HG03558 (cell line): ENCODE data around the gene PNLIPRP2.

Experiments used
- ATAC-seq: cut with Tn5 transposase; IDR thresholded peaks from one replicate; pipeline ENCODE4 v1.9.1; 2021; ENCODE audit warnings: moderate number of reproducible peaks; ENCODE audit not compliant: unreplicated experiment; ENCODE audit errors: extremely low read depth

PNLIPRP2 gene

GRCh38 chr10:116611153-116611545 lies 9.6 kb upstream of the PNLIPRP2 start:
- no peak for ATAC-seq

GRCh38 chr10:116612107-116612769 lies 8.5 kb upstream of the PNLIPRP2 start:
- no peak for ATAC-seq

- no peak for ATAC-seq
These were observed 7.3 kb upstream of the PNLIPRP2 start for GRCh38 chr10:116613471-116613870.

GRCh38 chr10:116614796-116615195 lies 6.0 kb upstream of the PNLIPRP2 start:
- ATAC-seq: no peak

GRCh38 chr10:116615199-116615776 lies 5.5 kb upstream of the PNLIPRP2 start:
- ATAC-seq: no peak

- no peak for ATAC-seq
These were observed 723 bp downstream of the PNLIPRP2 start for GRCh38 chr10:116621476-116621875.

GRCh38 chr10:116621934-116622655 lies 1.3 kb downstream of the PNLIPRP2 start:
- ATAC-seq: no peak

- ATAC-seq: no peak
These were observed 5.1 kb downstream of the PNLIPRP2 start for GRCh38 chr10:116625845-116626244.

- no peak for ATAC-seq
These were observed 6.1 kb downstream of the PNLIPRP2 start for GRCh38 chr10:116626815-116627214.

- no peak for ATAC-seq
These were observed 6.7 kb downstream of the PNLIPRP2 start for GRCh38 chr10:116627386-116627933.

- ATAC-seq: no peak
These were observed 8.6 kb downstream of the PNLIPRP2 start for GRCh38 chr10:116629340-116629739.

- ATAC-seq: no peak
These were observed 9.3 kb downstream of the PNLIPRP2 start for GRCh38 chr10:116630020-116630419.

GRCh38 chr10:116631871-116632295 lies 11.1 kb downstream of the PNLIPRP2 start:
- no peak for ATAC-seq

- ATAC-seq: no peak
These were observed 12.0 kb downstream of the PNLIPRP2 start for GRCh38 chr10:116632596-116633215.

- no peak for ATAC-seq
These were observed 12.5 kb downstream of the PNLIPRP2 start for GRCh38 chr10:116633216-116633600.

- ATAC-seq: no peak
These were observed 13.6 kb downstream of the PNLIPRP2 start for GRCh38 chr10:116634126-116634975.

GRCh38 chr10:116636385-116636784 lies 15.6 kb downstream of the PNLIPRP2 start:
- ATAC-seq: no peak

GRCh38 chr10:116636976-116637375 lies 16.2 kb downstream of the PNLIPRP2 start:
- ATAC-seq: no peak

GRCh38 chr10:116637830-116638229 lies 17.1 kb downstream of the PNLIPRP2 start:
- no peak for ATAC-seq

GRCh38 chr10:116646502-116646901 lies 25.7 kb downstream of the PNLIPRP2 start:
- no peak for ATAC-seq
